Liver (tissue), 9 donors: ENCODE results near the gene EHD4. TPM values are rescaled to one million over a fixed set of nuclear protein-coding genes. Genes with fewer than 3 reads are reported as not detected.

ENCODE experiments used
- DNase-seq: peaks from one replicate; pipeline ENCODE4 v3.0.0-alpha.2; 2017; ENCODE audit warnings: low spot score
- H3K27ac ChIP-seq, 2 donors: one replicate each; pipeline ENCODE4 v1.7.0; 2013; ENCODE audit warnings: inconsistent platforms in 2 of 2, low read length in 2 of 2, control low read depth in 1 of 2, low read depth in 1 of 2, mild to moderate bottlenecking in 1 of 2
- H3K27me3 ChIP-seq, 4 donors: one replicate each; pipeline versions ENCODE4 v1.6.1 to v1.7.0; 2013; ENCODE audit warnings: low read length in 3 of 4, inconsistent platforms in 1 of 4, mild to moderate bottlenecking in 1 of 4, moderate library complexity in 1 of 4; ENCODE audit not compliant: control insufficient read depth in 4 of 4, insufficient read depth in 4 of 4
- H3K36me3 ChIP-seq, 4 donors: one replicate each; pipeline versions ENCODE4 v1.6.1 to v1.7.0; 2013; ENCODE audit warnings: low read length in 3 of 4, mild to moderate bottlenecking in 3 of 4, low read depth in 1 of 4, moderate library complexity in 1 of 4; ENCODE audit not compliant: control insufficient read depth in 4 of 4, insufficient read depth in 3 of 4
- H3K4me1 ChIP-seq, 4 donors: one replicate each; pipeline versions ENCODE4 v1.6.1 to v1.7.0; 2013; ENCODE audit warnings: low read length in 3 of 4, mild to moderate bottlenecking in 3 of 4, moderate library complexity in 1 of 4; ENCODE audit not compliant: control insufficient read depth in 4 of 4, insufficient read depth in 4 of 4
- H3K4me3 ChIP-seq, 3 donors: one replicate each; pipeline versions ENCODE4 v1.6.1 to v1.7.0; 2013; ENCODE audit warnings: low read length in 3 of 3, control low read depth in 1 of 3, low read depth in 1 of 3, mild to moderate bottlenecking in 1 of 3
- H3K9ac ChIP-seq, 2 donors: one replicate each; pipeline ENCODE4 v1.7.0; 2013; ENCODE audit warnings: low read length in 2 of 2, mild to moderate bottlenecking in 2 of 2, moderate library complexity in 2 of 2, control low read depth in 1 of 2, low read depth in 1 of 2
- H3K9me3 ChIP-seq, 4 donors: one replicate each; pipeline versions ENCODE4 v1.6.1 to v1.7.0; 2013; ENCODE audit warnings: low read length in 3 of 4; ENCODE audit not compliant: control insufficient read depth in 4 of 4
- ATF3 ChIP-seq: IDR thresholded peaks from 2 replicates; pipeline ENCODE4 v1.6.1; 2016; ENCODE audit warnings: antibody characterized with exemption
- CTCF ChIP-seq: fragments of 150-350 bp; IDR thresholded peaks from 2 replicates; pipeline ENCODE4 v1.5.1; 2017; ENCODE audit warnings: improper control_type of control experiment, low read depth, low read length; ENCODE audit not compliant: missing input control
- EGR1 ChIP-seq, 2 donors: IDR thresholded peaks; 2 replicates each; pipeline ENCODE4 v1.6.1; 2016 to 2018; ENCODE audit warnings: antibody characterized with exemption in 2 of 2, low read depth in 2 of 2
- FOXA1 ChIP-seq: IDR thresholded peaks from 2 replicates; pipeline ENCODE4 v1.6.1; 2016; ENCODE audit warnings: antibody characterized with exemption
- FOXA2 ChIP-seq: IDR thresholded peaks from 2 replicates; pipeline ENCODE4 v1.6.1; 2016; ENCODE audit warnings: antibody characterized with exemption
- HNF4A ChIP-seq, 2 donors: conservative IDR thresholded peaks; 2 replicates each; pipeline ENCODE4 v1.6.1; 2016; ENCODE audit warnings: antibody characterized with exemption in 2 of 2, mild to moderate bottlenecking in 2 of 2
- HNF4G ChIP-seq: IDR thresholded peaks from 2 replicates; pipeline ENCODE4 v1.6.1; 2016; ENCODE audit warnings: antibody characterized with exemption
- JUND ChIP-seq, 2 donors: IDR thresholded peaks; 2 replicates each; pipeline ENCODE4 v1.6.1; 2016; ENCODE audit warnings: antibody characterized with exemption in 2 of 2
- NR2F2 ChIP-seq: IDR thresholded peaks from 2 replicates; pipeline ENCODE4 v1.6.1; 2016; ENCODE audit warnings: antibody characterized with exemption
- RAD21 ChIP-seq, 2 donors: IDR thresholded peaks; 2 replicates each; pipeline ENCODE4 v1.6.1; 2016; ENCODE audit warnings: antibody characterized with exemption in 2 of 2, mild to moderate bottlenecking in 2 of 2
- RXRA ChIP-seq, 2 donors: IDR thresholded peaks; 2 replicates each; pipeline ENCODE4 v1.6.1; 2017 to 2018; ENCODE audit warnings: antibody characterized with exemption in 2 of 2, mild to moderate bottlenecking in 1 of 2
- SP1 ChIP-seq: IDR thresholded peaks from 2 replicates; pipeline ENCODE4 v1.6.1; 2018; ENCODE audit warnings: antibody characterized with exemption, mild to moderate bottlenecking
- TAF1 ChIP-seq: conservative IDR thresholded peaks from 2 replicates; pipeline ENCODE4 v1.6.1; 2016; ENCODE audit warnings: antibody characterized with exemption, mild to moderate bottlenecking
- YY1 ChIP-seq: IDR thresholded peaks from 2 replicates; pipeline ENCODE4 v1.6.1; 2016; ENCODE audit warnings: antibody characterized with exemption, mild to moderate bottlenecking
- WGBS: extraction: QIAGEN DNeasy Blood & Tissue Kit; methylation state at CpG from one replicate; pipeline ENCODE4 v1.1.7; 2013; 5-methylcytosine and 5-hydroxymethylcytosine counted together
- polyA plus RNA-seq, 2 donors: library from polyadenylated mRNA; stranded (reverse) in 1 of 2; unstranded in 1 of 2; fragments of 200-250 nt in 1 of 2; fragments of >200 nt in 1 of 2; fragmentation: Nextera tagmentation in 1 of 2; extraction: Ambion mirVana in 1 of 2; gene quantifications; one replicate each; pipeline versions ENCODE4 v1.2.1 to v1.2.3, GENCODE V29; 2013 to 2015
- total RNA-seq, 2 donors: library from RNA; depleted of rRNA; stranded (reverse); fragments of >200 nt; gene quantifications; one replicate each; pipeline ENCODE4 v1.2.3, GENCODE V29; 2014
- TF ChIP-seq, protein P1 (sequence below): IDR thresholded peaks from 2 replicates; pipeline ENCODE4 v1.6.1; 2016; ENCODE audit warnings: antibody characterized with exemption, mild to moderate bottlenecking
- TF ChIP-seq, protein P2 (sequence below): IDR thresholded peaks from 2 replicates; pipeline ENCODE4 v1.6.1; 2016; ENCODE audit warnings: antibody characterized with exemption
- donor health status: healthy.
- donor health status: healthy.
- donor health status: healthy.
- donor health status: healthy.
- donor health status: healthy.

EHD4 gene
- total and polyA plus RNA-seq, 4 donors, result 3.3 to 10.0 (median 6.2) TPM

DNA sequence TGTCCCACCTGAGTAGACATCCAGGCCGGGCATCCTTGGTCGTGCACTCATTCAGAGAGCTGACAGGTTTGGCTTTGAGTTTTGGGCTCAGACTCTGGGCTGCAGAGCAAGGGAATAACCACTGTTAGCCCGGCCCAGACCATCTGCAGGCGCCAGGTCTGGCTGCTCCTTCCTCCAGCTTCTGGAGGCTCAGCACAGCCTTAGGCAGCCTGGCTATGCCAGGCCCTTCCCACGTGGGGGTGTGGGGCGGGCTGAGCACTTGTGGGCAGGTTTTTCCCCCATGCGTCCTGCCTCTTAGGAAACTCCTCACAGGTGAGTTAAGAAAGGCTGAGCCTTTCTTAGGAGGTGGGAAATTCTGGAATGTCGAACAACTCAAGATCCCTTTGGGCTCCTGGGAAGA, 122.5 kb downstream of the EHD4 start:
- no peak overlapping the region for H3K27ac ChIP-seq
- no peak for DNase-seq
- 84% methylated on average over 8 of the region's 8 CpGs for WGBS
- peaks cover 8 to 41% (median 22%) of the 10 kb centered on the region in 4 donors for H3K36me3 ChIP-seq
- H3K27me3 ChIP-seq, result no peaks in the 10 kb centered on the region
- no peaks in the 10 kb centered on the region for H3K9me3 ChIP-seq
- TF ChIP-seq CTCF (no peak), FOXA1 (no peak), NR2F2 (no peak), JUND (IDR thresholded peaks at IDR 0.05) (no peak), RXRA (IDR thresholded peaks at IDR 0.05) (no peak), RAD21 (IDR thresholded peaks at IDR 0.05) (no peak), EGR1 (IDR thresholded peaks at IDR 0.05; ENCODE audit: low read depth in 2 of 2) (no peak), YY1 (no peak), SP1 (no peak), HNF4G (no peak), HNF4A (conservative IDR thresholded peaks at IDR 0.05) (no peak), FOXA2 (no peak), TAF1 (no peak), ATF3 (no peak)
- TF ChIP-seq, protein P1, sequence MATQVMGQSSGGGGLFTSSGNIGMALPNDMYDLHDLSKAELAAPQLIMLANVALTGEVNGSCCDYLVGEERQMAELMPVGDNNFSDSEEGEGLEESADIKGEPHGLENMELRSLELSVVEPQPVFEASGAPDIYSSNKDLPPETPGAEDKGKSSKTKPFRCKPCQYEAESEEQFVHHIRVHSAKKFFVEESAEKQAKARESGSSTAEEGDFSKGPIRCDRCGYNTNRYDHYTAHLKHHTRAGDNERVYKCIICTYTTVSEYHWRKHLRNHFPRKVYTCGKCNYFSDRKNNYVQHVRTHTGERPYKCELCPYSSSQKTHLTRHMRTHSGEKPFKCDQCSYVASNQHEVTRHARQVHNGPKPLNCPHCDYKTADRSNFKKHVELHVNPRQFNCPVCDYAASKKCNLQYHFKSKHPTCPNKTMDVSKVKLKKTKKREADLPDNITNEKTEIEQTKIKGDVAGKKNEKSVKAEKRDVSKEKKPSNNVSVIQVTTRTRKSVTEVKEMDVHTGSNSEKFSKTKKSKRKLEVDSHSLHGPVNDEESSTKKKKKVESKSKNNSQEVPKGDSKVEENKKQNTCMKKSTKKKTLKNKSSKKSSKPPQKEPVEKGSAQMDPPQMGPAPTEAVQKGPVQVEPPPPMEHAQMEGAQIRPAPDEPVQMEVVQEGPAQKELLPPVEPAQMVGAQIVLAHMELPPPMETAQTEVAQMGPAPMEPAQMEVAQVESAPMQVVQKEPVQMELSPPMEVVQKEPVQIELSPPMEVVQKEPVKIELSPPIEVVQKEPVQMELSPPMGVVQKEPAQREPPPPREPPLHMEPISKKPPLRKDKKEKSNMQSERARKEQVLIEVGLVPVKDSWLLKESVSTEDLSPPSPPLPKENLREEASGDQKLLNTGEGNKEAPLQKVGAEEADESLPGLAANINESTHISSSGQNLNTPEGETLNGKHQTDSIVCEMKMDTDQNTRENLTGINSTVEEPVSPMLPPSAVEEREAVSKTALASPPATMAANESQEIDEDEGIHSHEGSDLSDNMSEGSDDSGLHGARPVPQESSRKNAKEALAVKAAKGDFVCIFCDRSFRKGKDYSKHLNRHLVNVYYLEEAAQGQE, result no peak
- TF ChIP-seq, protein P2, sequence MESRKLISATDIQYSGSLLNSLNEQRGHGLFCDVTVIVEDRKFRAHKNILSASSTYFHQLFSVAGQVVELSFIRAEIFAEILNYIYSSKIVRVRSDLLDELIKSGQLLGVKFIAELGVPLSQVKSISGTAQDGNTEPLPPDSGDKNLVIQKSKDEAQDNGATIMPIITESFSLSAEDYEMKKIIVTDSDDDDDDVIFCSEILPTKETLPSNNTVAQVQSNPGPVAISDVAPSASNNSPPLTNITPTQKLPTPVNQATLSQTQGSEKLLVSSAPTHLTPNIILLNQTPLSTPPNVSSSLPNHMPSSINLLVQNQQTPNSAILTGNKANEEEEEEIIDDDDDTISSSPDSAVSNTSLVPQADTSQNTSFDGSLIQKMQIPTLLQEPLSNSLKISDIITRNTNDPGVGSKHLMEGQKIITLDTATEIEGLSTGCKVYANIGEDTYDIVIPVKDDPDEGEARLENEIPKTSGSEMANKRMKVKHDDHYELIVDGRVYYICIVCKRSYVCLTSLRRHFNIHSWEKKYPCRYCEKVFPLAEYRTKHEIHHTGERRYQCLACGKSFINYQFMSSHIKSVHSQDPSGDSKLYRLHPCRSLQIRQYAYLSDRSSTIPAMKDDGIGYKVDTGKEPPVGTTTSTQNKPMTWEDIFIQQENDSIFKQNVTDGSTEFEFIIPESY, result no peak
- no peak overlapping the region for H3K4me3 ChIP-seq
- no peaks in the 10 kb centered on the region for H3K4me1 ChIP-seq
- H3K9ac ChIP-seq, result no peak overlapping the region

- no peak for DNase-seq
- no peaks in the 10 kb centered on the region for H3K9me3 ChIP-seq
- no peak overlapping the region for H3K4me3 ChIP-seq
- no peak overlapping the region for H3K27ac ChIP-seq
- TF ChIP-seq, protein P1, result no peak
- TF ChIP-seq JUND (IDR thresholded peaks at IDR 0.05), result no peak
- peaks cover 8 to 45% (median 22%) of the 10 kb centered on the region in 4 donors for H3K36me3 ChIP-seq
- WGBS, result 91% methylated on average over 6 of the region's 6 CpGs
- H3K9ac ChIP-seq, result no peak overlapping the region
- H3K4me1 ChIP-seq, result no peaks in the 10 kb centered on the region
- no peaks in the 10 kb centered on the region for H3K27me3 ChIP-seq
Observed at GRCh38 chr15:41849204-41849603, 123.2 kb downstream of the EHD4 start.
